H1 (cell line): ENCODE results near the gene TIMM10. TPM values are rescaled to one million over a fixed set of nuclear protein-coding genes. Genes with fewer than 3 reads are reported as not detected.

Experiments
- CBX8 ChIP-seq: fragments of 300-800, 300-1000 bp; sonication (generic); IDR thresholded peaks from 2 replicates; pipeline ENCODE4 v1.7.1; 2016; ENCODE audit warnings: low read depth, low read length, borderline replicate concordance
- E2F6 ChIP-seq: IDR thresholded peaks from 2 replicates; pipeline ENCODE4 v1.6.1; 2012; ENCODE audit warnings: inconsistent platforms
- MAFK ChIP-seq: IDR thresholded peaks from 2 replicates; pipeline ENCODE4 v1.6.1; 2012; ENCODE audit warnings: low read depth, mild to moderate bottlenecking, improper control_type of control experiment, low read length
- MAX ChIP-seq: IDR thresholded peaks from 2 replicates; pipeline ENCODE4 v1.6.1; 2012; ENCODE audit warnings: inconsistent platforms
- POLR2AphosphoS5 ChIP-seq: IDR thresholded peaks from 2 replicates; pipeline ENCODE4 v1.6.1; 2011; ENCODE audit warnings: low read depth, low read length
- POU5F1 ChIP-seq: IDR thresholded peaks from 2 replicates; pipeline ENCODE4 v1.6.1; 2011; ENCODE audit warnings: low read depth, mild to moderate bottlenecking, low read length, moderate library complexity
- SP4 ChIP-seq: IDR thresholded peaks from 2 replicates; pipeline ENCODE4 v1.6.1; 2012; ENCODE audit warnings: low read length, inconsistent platforms
- polyA plus RNA-seq, 7 experiments: library from polyadenylated mRNA; depleted of rRNA in 3 of 7; stranded (reverse) in 5 of 7; unstranded in 2 of 7; fragments of >200 nt in 5 of 7; fragments of 200-250 nt in 2 of 7; gene quantifications; 1 replicate in 5 of 7; 2 replicates in 1 of 7; 4 replicates in 1 of 7; pipeline versions ENCODE4 v1.2.1 to v1.2.3, GENCODE V29; 2011 to 2013; ENCODE audit warnings: missing spikeins in 2 of 7, mixed read lengths in 2 of 7
- total RNA-seq: library from RNA; stranded (reverse); fragmentation: NEBNext Ultra II Directional; extraction: Animal tissue kit (Norgen Biotek cat#: 25700); gene quantifications from 2 replicates; pipeline ENCODE4 v1.2.1, GENCODE V29; 2021
- TF ChIP-seq, protein P1 (sequence below), 3 experiments: IDR thresholded peaks; 1 replicate in 2 of 3; 2 replicates in 1 of 3; pipeline versions ENCODE4 v1.5.1 to v1.6.1; 2011; ENCODE audit warnings: low read length in 3 of 3, mild to moderate bottlenecking in 3 of 3, inconsistent platforms in 2 of 3, low read depth in 1 of 3, moderate library complexity in 1 of 3; ENCODE audit not compliant: insufficient read depth in 1 of 3; ENCODE audit errors: control extremely low read depth in 1 of 3

The TIMM10 gene
- total and polyA plus RNA-seq, 2 of the 8 experiments (the other 6 are each of a cell fraction or from before 2014, with no cell fraction given), result 117 to 227 TPM

- TF ChIP-seq, protein P1, sequence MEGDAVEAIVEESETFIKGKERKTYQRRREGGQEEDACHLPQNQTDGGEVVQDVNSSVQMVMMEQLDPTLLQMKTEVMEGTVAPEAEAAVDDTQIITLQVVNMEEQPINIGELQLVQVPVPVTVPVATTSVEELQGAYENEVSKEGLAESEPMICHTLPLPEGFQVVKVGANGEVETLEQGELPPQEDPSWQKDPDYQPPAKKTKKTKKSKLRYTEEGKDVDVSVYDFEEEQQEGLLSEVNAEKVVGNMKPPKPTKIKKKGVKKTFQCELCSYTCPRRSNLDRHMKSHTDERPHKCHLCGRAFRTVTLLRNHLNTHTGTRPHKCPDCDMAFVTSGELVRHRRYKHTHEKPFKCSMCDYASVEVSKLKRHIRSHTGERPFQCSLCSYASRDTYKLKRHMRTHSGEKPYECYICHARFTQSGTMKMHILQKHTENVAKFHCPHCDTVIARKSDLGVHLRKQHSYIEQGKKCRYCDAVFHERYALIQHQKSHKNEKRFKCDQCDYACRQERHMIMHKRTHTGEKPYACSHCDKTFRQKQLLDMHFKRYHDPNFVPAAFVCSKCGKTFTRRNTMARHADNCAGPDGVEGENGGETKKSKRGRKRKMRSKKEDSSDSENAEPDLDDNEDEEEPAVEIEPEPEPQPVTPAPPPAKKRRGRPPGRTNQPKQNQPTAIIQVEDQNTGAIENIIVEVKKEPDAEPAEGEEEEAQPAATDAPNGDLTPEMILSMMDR (IDR thresholded peaks at IDR 0.05; ENCODE audit: control extremely low read depth in 1 of 3, insufficient read depth in 1 of 3, low read depth in 1 of 3, low read length in 3 of 3), result no peak
- no peak for TF ChIP-seq E2F6
- no peak for TF ChIP-seq POLR2AphosphoS5
- TF ChIP-seq MAFK, result no peak
- TF ChIP-seq MAX, result no peak
- no peak for TF ChIP-seq SP4
- no peak for TF ChIP-seq CBX8
- no peak for TF ChIP-seq POU5F1
Observed at GRCh38 chr11:57539342-57539741, 8.8 kb upstream of the TIMM10 start (continued).
